Natural killer cell (primary cell): Measurements from ENCODE around the gene RHOG. TPM values are rescaled to one million over a fixed set of nuclear protein-coding genes. Genes with fewer than 3 reads are reported as not detected.
A peak's percentile ranks its signal among the peaks of the same experiment; 100 is the strongest.
"Not testable (repeated sequence)": the region's sequence is repeated elsewhere in the genome, so short reads cannot be mapped to it uniquely, and the experiment has no call there.

Experiments used
- ATAC-seq, 3 donors: fragments of 150-1000 bp in 2 of 3; fragments of 200-7000 bp in 1 of 3; cut with Tn5 transposase; 1 replicate in 1 of 3; 2 replicates in 2 of 3; pipeline ENCODE4 v1.10.0; 2021; ENCODE audit warnings: mild to moderate bottlenecking in 2 of 3, moderate library complexity in 2 of 3
- DNase-seq, 2 donors: peaks; one replicate each; pipeline versions ENCODE4 v3.0.0 to v3.0.0-alpha.2; 2013 to 2021; ENCODE audit warnings: mixed read lengths in 1 of 2
- H3K27ac ChIP-seq: one replicate; pipeline ENCODE4 v1.5.1; 2013; ENCODE audit warnings: mild to moderate bottlenecking, low read length
- H3K27me3 ChIP-seq: one replicate; pipeline ENCODE4 v1.6.1; 2013; ENCODE audit warnings: low read length; ENCODE audit not compliant: control insufficient read depth, insufficient read depth
- H3K36me3 ChIP-seq: one replicate; pipeline ENCODE4 v1.6.1; 2013; ENCODE audit warnings: low read length; ENCODE audit not compliant: control insufficient read depth, insufficient read depth
- H3K4me1 ChIP-seq: one replicate; pipeline ENCODE4 v1.6.1; 2013; ENCODE audit warnings: low read length; ENCODE audit not compliant: control insufficient read depth, insufficient read depth
- H3K4me3 ChIP-seq: one replicate; pipeline ENCODE4 v1.5.1; 2013; ENCODE audit warnings: low read length
- H3K9me3 ChIP-seq: one replicate; pipeline ENCODE4 v1.6.1; 2013; ENCODE audit warnings: low read length; ENCODE audit not compliant: control insufficient read depth, insufficient read depth
- H3K27ac Mint-ChIP-seq, 2 donors: one replicate each; pipeline ENCODE4 v1.8.0; 2022; ENCODE audit warnings: mild to moderate bottlenecking in 2 of 2, mixed read lengths in 2 of 2, moderate library complexity in 1 of 2
- H3K27me3 Mint-ChIP-seq, 2 donors: one replicate each; pipeline ENCODE4 v1.8.0; 2022; ENCODE audit warnings: low read depth in 2 of 2, mixed read lengths in 2 of 2
- H3K36me3 Mint-ChIP-seq: one replicate; pipeline ENCODE4 v1.8.0; 2022; ENCODE audit warnings: mixed read lengths
- H3K4me1 Mint-ChIP-seq, 2 donors: one replicate each; pipeline ENCODE4 v1.8.0; 2022; ENCODE audit warnings: mixed read lengths in 2 of 2
- H3K4me3 Mint-ChIP-seq: one replicate; pipeline ENCODE4 v1.8.0; 2022; ENCODE audit warnings: mild to moderate bottlenecking, moderate library complexity, mixed read lengths
- H3K9me3 Mint-ChIP-seq, 2 donors: one replicate each; pipeline ENCODE4 v1.8.0; 2022; ENCODE audit warnings: mixed read lengths in 2 of 2
- WGBS: methylation state at CpG from one replicate; pipeline ENCODE4 v1.1.7; 2013; ENCODE audit warnings: missing lambda C conversion rate; ENCODE audit not compliant: insufficient coverage; 5-methylcytosine and 5-hydroxymethylcytosine counted together
- intact Hi-C: fragments of 100-400 bp; cut with micrococcal nuclease; formaldehyde crosslinking; loops from one replicate; pipeline ENCODE4 v1.14.2; 2022
- total RNA-seq, 4 donors: library from RNA; stranded (reverse); fragments of 120-200 nt in 1 of 4; gene quantifications; one replicate each; pipeline versions ENCODE4 v1.2.3 to v1.2.4, GENCODE V29; 2013 to 2022
- TF ChIP-seq, protein P1 (sequence below): fragments of 200-600 bp; IDR thresholded peaks from one replicate; pipeline ENCODE4 v1.8.0; 2022; ENCODE audit warnings: antibody characterized with exemption

RHOG gene
- total RNA-seq, 3 donors from 2014 or later (not counting 1 experiment from before 2014, with no cell fraction given), result 114 to 145 (median 137) TPM

DNA sequence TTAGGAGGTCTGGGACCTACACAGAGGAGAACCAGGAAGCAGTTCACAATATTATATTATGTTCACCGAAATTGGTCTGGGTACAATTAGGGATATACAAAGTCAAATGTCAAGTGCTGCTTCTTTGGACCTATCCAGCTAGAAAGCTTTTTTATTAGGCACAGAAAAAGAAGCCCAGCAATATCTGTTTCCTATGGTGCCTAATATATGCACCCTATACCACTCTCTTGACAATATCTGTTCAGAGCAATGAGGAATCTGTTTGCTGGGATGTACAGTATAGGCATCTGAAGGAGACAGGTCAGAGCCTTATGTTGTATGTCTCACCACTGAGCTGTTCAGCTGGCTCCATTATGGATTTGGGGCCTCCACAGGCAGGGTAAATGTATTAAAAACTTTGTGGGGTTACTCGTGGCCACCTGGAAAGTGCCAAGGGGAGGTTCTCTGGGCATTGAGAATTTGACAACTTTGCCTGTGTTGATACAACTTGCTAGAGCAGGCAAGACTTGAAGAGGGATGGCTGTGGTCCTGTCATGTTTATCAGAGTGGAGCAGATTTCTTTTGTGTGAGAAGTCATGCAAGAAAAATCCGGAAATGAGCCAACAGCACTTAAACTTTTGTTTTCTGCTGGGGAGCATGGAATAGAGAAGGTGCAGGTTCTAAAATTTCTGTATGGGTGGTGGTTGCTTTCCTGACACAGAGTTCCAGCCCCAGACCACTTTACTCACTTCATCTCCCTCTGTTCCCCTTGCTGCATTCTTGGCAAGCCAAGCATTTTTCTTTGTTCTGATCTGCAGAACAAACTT lies 24.8 kb upstream of the RHOG start:
- TF ChIP-seq, protein P1, sequence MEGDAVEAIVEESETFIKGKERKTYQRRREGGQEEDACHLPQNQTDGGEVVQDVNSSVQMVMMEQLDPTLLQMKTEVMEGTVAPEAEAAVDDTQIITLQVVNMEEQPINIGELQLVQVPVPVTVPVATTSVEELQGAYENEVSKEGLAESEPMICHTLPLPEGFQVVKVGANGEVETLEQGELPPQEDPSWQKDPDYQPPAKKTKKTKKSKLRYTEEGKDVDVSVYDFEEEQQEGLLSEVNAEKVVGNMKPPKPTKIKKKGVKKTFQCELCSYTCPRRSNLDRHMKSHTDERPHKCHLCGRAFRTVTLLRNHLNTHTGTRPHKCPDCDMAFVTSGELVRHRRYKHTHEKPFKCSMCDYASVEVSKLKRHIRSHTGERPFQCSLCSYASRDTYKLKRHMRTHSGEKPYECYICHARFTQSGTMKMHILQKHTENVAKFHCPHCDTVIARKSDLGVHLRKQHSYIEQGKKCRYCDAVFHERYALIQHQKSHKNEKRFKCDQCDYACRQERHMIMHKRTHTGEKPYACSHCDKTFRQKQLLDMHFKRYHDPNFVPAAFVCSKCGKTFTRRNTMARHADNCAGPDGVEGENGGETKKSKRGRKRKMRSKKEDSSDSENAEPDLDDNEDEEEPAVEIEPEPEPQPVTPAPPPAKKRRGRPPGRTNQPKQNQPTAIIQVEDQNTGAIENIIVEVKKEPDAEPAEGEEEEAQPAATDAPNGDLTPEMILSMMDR, result no peak
- no peak overlapping the region for H3K4me3 ChIP-seq
- peak; percentile 40 to 52 (median 42) for ATAC-seq

DNA sequence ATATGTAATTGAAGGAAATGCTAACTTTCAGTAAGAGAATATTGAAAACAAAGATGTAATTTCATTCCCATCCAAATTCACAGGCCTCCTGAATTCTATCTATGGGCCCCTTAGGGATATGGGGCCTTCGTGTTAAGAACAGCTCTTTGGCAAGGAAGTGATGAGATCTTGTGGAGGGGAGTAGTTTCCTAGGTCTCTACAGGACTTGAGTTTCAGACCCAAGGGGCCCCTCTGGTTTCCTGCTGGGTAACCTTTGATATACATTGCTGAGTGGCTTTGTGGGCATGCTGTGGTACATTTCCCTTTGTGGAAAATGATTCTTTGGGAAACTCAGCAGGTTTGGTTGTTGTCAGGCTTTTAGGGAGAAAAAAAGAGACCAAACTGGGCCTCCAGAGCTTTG lies 20.9 kb upstream of the RHOG start:
- Histone ChIP-seq H3K36me3 (no peaks in the 10 kb centered on the region), H3K27ac (peak overlapping the region; percentile 6), H3K4me3 (no peak overlapping the region), H3K27me3 (no peaks in the 10 kb centered on the region), H3K4me1 (peaks cover 69% of the 10 kb centered on the region), H3K9me3 (no peaks in the 10 kb centered on the region)
- DNase-seq (peak in 1 of 2 donors; percentile 39), ATAC-seq (no peak)
- Mint-ChIP-seq H3K36me3 (no peaks in the 10 kb centered on the region), H3K4me3 (peak overlapping the region; percentile 96), H3K27ac (peak overlapping the region; percentile 83 to 85), H3K9me3 (no peaks in the 10 kb centered on the region), H3K27me3 (no peaks in the 10 kb centered on the region), H3K4me1 (peaks cover 88 to 92% of the 10 kb centered on the region in 2 donors)
- intact Hi-C loops, result no loop called here
- TF ChIP-seq, protein P1, result no peak
- WGBS, result 0% methylated on average over 1 of the region's 1 CpG

More for the DNA sequence above, 24.8 kb upstream of the RHOG start:
- peak in 1 of 2 donors; percentile 36 for DNase-seq
- no peaks in the 10 kb centered on the region for H3K36me3 Mint-ChIP-seq
- Histone ChIP-seq H3K27ac (peak overlapping the region; percentile 70), H3K36me3 (no peaks in the 10 kb centered on the region), H3K27me3 (no peaks in the 10 kb centered on the region), H3K9me3 (no peaks in the 10 kb centered on the region), H3K4me1 (peaks cover 54% of the 10 kb centered on the region)
- H3K9me3 Mint-ChIP-seq, result no peaks in the 10 kb centered on the region
- H3K27me3 Mint-ChIP-seq, result no peaks in the 10 kb centered on the region
- H3K4me1 Mint-ChIP-seq, result peaks cover 83 to 84% of the 10 kb centered on the region in 2 donors
- WGBS, result 42% methylated on average over 3 of the region's 3 CpGs
- peak overlapping the region; percentile 83 to 88 for H3K27ac Mint-ChIP-seq
- H3K4me3 Mint-ChIP-seq, result peak overlapping the region; percentile 46
- intact Hi-C loops, result loop anchor here (1.0 to 5.0 kb wide), 2 partner anchors 10 to 57 kb away; partner anchors contain the start of gene STIM1

GRCh38 chr11:3860898-3861393 lies 20.2 kb upstream of the RHOG start:
- Histone ChIP-seq H3K4me1 (peaks cover 69% of the 10 kb centered on the region), H3K27ac (peak overlapping the region; percentile 12)
- DNase-seq, result peak in 1 of 2 donors; percentile 62
- H3K9me3 ChIP-seq, H3K36me3 ChIP-seq, H3K27me3 ChIP-seq, H3K27me3 Mint-ChIP-seq, H3K9me3 Mint-ChIP-seq, intact Hi-C loops, H3K4me3 ChIP-seq, H3K36me3 Mint-ChIP-seq: not testable (repeated sequence)
- peaks cover 89 to 93% of the 10 kb centered on the region in 2 donors for H3K4me1 Mint-ChIP-seq
- H3K4me3 Mint-ChIP-seq, result peak overlapping the region; percentile 96
- WGBS, result 0% methylated on average over 1 of the region's 4 CpGs
- H3K27ac Mint-ChIP-seq, result peak overlapping the region; percentile 83 to 85
- peak; percentile 43 to 63 (median 56) for ATAC-seq

- no peak overlapping the region for H3K4me3 ChIP-seq
- Mint-ChIP-seq H3K36me3 (no peaks in the 10 kb centered on the region), H3K27ac (peak overlapping the region; percentile 83 to 85), H3K9me3 (no peaks in the 10 kb centered on the region), H3K4me3 (peak overlapping the region; percentile 96), H3K4me1 (peaks cover 84 to 91% of the 10 kb centered on the region in 2 donors), H3K27me3 (no peaks in the 10 kb centered on the region)
- 80% methylated on average over 1 of the region's 2 CpGs for WGBS
- no peaks in the 10 kb centered on the region for H3K9me3 ChIP-seq
- H3K27me3 ChIP-seq, result no peaks in the 10 kb centered on the region
- ATAC-seq (no peak), DNase-seq (peak in 1 of 2 donors; percentile 52)
- H3K36me3 ChIP-seq, result no peaks in the 10 kb centered on the region
- intact Hi-C loops, result no loop called here
- H3K4me1 ChIP-seq, result peaks cover 63% of the 10 kb centered on the region
- TF ChIP-seq, protein P1, result no peak
- H3K27ac ChIP-seq, result peak overlapping the region; percentile 12
Observed at GRCh38 chr11:3860375-3860774, 19.6 kb upstream of the RHOG start.
